Measurements from ENCODE around the gene IFT81. TPM values are rescaled to one million over a fixed set of nuclear protein-coding genes. Genes with fewer than 3 reads are reported as not detected.
"Not testable (repeated sequence)": the region's sequence is repeated elsewhere in the genome, so short reads cannot be mapped to it uniquely, and the experiment has no call there.

Gene IFT81, protein sequence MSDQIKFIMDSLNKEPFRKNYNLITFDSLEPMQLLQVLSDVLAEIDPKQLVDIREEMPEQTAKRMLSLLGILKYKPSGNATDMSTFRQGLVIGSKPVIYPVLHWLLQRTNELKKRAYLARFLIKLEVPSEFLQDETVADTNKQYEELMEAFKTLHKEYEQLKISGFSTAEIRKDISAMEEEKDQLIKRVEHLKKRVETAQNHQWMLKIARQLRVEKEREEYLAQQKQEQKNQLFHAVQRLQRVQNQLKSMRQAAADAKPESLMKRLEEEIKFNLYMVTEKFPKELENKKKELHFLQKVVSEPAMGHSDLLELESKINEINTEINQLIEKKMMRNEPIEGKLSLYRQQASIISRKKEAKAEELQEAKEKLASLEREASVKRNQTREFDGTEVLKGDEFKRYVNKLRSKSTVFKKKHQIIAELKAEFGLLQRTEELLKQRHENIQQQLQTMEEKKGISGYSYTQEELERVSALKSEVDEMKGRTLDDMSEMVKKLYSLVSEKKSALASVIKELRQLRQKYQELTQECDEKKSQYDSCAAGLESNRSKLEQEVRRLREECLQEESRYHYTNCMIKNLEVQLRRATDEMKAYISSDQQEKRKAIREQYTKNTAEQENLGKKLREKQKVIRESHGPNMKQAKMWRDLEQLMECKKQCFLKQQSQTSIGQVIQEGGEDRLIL
- 1 to 10 TPM; 1.7 to 2.2 TPM for total RNA-seq

DNA sequence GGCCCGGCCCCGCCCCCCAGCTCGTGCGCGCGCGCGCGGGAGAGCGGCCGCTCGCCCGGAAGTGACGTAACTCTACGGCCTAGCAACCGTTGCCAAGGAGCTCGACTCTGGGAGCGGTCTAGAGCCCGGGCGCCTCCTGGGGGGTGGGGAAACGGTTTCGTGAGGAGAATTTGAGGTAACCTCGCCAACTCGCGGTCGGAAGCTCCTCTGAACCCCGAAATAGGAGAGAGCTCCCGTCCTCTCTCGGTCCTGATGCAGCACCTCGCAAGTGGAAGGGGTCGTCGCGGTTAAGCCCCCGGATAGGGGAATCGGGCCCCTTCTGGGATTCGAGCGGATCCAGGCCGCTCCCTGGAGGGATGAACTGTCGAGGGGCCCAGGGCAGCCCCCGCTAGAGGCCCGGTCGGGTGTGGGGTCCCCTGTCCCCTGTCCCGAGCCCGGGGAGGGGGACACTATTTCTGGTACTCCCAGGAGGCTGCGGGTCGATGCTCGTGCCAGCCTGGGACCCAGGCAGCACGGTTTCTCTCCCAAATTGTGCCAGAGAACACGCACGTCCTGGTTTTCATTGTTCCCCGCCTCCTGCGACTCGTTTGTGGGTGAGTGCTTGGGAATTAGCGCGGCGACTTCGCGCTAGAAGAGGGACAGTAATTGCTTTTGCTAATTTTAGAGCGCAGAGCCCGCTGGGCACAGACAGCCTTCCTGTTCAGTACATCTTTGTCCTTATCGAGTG lies at the start of gene IFT81:
IFT81 (plus strand) TSS at position 89 of the 727 bp plus-strand sequence. CDS start 3,024 bp downstream, outside the sequence.
- H3K27me3 Mint-ChIP-seq (ENCODE audit: low read depth), result peaks cover 2% of the 10 kb centered on the region
- peak within 1 kb of the TSS; percentile 89 for H3K4me3 Mint-ChIP-seq
- CTCF ChIA-PET, result interaction anchor here (0.7 to 1.9 kb wide), 3 partner anchors 77 to 307 kb away, joined by 3 to 8 read pairs (median 4); no protein-coding TSS in a partner anchor
- H3K4me1 Mint-ChIP-seq (ENCODE audit: low read depth), result peaks cover 7% of the 10 kb centered on the region
- peak; percentile 95 for DNase-seq
- intact Hi-C loops (cut with micrococcal nuclease), result loop anchor here (1.0 to 5.0 kb wide), 4 partner anchors 76 to 412 kb away; partner anchors contain the start of genes ATP2A2, C12orf76, FAM216A and FAM222A
- no peak within 1 kb of the TSS for H3K27ac Mint-ChIP-seq
- H3K9me3 Mint-ChIP-seq, result no peaks in the 10 kb centered on the region
- no peaks in the 10 kb centered on the region for H3K36me3 Mint-ChIP-seq (ENCODE audit: low read depth)

DNA sequence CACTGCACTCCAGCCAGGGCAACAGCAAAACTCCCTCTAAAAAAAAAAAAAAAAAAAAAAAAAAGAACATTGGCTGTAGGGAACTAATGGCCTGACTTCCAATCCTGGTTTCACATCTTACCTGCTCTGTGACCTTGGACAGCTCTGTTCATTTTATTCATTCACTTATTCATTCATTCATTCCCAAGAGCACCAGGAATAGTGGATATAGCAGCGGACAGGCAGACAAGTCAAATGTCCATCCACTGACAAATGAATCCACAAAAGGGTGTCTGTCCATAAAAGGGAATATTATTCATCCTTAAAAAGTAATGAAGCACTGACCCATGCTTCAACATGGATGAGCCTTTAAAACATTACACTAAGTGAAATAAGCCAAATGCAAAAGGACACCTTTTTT lies 48.3 kb upstream of the IFT81 start:
- H3K4me3 Mint-ChIP-seq, result no peak overlapping the region
- H3K9me3 Mint-ChIP-seq, result no peaks in the 10 kb centered on the region
- H3K36me3 Mint-ChIP-seq (ENCODE audit: low read depth), result no peaks in the 10 kb centered on the region
- intact Hi-C loops (cut with micrococcal nuclease), result no loop called here
- CTCF ChIA-PET, result no interaction called here
- H3K27me3 Mint-ChIP-seq (ENCODE audit: low read depth), result no peaks in the 10 kb centered on the region
- no peak overlapping the region for H3K27ac Mint-ChIP-seq
- H3K4me1 Mint-ChIP-seq (ENCODE audit: low read depth), result peaks cover 37% of the 10 kb centered on the region
- DNase-seq, result no peak

DNA sequence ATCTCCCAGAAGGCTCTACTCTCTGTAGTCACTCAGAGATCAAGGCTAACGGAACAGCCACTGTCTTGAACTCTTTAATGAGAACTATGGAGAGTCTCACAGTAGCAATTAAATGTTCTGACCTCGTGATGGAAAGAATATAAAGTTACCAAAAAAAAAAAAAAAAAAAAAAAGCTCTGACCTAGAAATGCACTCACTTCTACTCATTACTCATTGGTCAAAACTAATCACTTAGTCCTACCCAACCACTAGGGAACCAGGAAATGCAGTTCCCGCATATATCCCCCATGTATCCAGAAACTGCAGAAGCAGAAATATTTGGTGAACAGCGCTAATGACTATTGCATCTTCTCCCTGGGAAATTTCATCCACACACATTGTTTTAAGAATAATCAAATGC lies 46.4 kb upstream of the IFT81 start:
- Mint-ChIP-seq H3K27ac (no peak overlapping the region), H3K36me3 (ENCODE audit: low read depth) (no peaks in the 10 kb centered on the region), H3K9me3 (no peaks in the 10 kb centered on the region), H3K4me3 (no peak overlapping the region), H3K27me3 (ENCODE audit: low read depth) (no peaks in the 10 kb centered on the region), H3K4me1 (ENCODE audit: low read depth) (peaks cover 30% of the 10 kb centered on the region)
- intact Hi-C loops (cut with micrococcal nuclease), result no loop called here
- CTCF ChIA-PET, result no interaction called here
- DNase-seq, result no peak

DNA sequence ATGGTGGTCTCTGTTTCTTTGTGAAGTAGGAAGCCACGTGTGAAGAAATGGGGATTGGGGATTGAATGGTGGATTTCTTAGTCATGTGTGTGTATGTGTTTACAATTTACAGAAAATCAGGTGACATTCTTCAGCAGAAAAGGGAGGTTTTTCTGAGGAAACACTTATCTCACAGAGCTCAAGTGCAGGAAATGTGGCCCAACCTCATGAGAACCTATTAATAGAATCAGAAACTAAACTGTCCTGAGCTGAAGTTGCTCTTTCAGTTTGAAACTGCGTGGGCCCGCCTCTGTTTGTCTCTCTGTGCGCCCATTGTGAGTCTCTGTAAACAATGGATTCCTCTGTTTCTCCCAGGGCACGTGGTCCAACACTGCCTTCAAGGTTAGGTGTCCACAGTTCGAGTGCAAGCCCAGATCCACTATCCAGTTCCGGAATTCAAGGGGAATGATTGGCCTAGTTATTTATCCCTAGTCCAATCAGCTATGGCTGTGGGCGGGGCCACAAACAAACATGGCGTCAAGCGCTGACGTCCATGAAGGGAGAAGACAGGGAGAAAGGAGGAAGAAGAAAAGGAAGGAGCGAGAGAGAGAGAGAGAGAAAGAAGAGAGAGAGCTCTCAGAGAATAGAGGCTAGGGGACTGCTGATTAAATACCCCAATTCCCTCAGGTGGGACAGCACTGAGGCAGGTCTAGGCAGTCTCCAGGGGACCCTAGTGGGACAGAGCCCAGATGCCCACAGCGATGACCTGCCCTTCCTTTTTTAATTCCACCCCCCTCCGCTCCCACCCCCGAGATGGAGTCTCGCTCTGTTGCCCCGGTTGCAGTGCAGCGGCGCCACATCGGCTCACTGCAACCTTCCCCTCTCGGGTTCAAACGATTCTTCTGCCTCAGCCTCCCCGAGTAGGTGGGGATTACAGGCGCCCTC lies 44.4 kb upstream of the IFT81 start:
- peak; percentile 79 for DNase-seq
- no peaks in the 10 kb centered on the region for H3K9me3 Mint-ChIP-seq
- no peaks in the 10 kb centered on the region for H3K27me3 Mint-ChIP-seq (ENCODE audit: low read depth)
- H3K4me1 Mint-ChIP-seq (ENCODE audit: low read depth), result peaks cover 13% of the 10 kb centered on the region
- CTCF ChIA-PET, result interaction anchor here (0.5 to 1.9 kb wide), 2 partner anchors 22 to 162 kb away, joined by 3 to 8 read pairs; no protein-coding TSS in a partner anchor
- H3K27ac Mint-ChIP-seq, result peak overlapping the region; percentile 89
- intact Hi-C loops (cut with micrococcal nuclease), result loop anchor here (1.0 kb wide), 2 partner anchors 31 to 202 kb away; partner anchors contain the start of genes ATP2A2 and C12orf76
- H3K4me3 Mint-ChIP-seq, result peak overlapping the region; percentile 42
- no peaks in the 10 kb centered on the region for H3K36me3 Mint-ChIP-seq (ENCODE audit: low read depth)

DNA sequence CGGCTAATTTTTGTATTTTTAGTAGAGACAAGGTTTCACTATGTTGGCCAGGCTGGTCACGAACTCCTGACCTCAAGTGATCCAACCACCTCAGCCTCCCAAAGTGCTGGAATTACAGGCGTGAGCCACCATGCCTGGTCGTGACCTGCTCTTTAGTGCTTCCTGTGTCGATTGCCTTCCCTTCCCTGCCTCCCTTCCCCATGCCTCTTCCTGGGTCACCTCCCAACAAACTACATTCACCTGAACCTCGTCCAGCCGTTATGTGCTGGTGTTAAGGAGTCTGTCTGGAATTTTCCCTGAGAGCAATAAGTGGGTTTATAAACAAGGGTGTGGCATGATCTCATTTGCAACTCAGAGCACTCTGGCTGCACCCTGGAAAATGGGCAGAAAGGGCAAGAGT lies 43.7 kb upstream of the IFT81 start:
- H3K4me3 Mint-ChIP-seq, result no peak overlapping the region
- no peaks in the 10 kb centered on the region for H3K9me3 Mint-ChIP-seq
- no peaks in the 10 kb centered on the region for H3K36me3 Mint-ChIP-seq (ENCODE audit: low read depth)
- intact Hi-C loops (cut with micrococcal nuclease), result no loop called here
- CTCF ChIA-PET, result interaction anchor here (1.9 kb wide), 1 partner anchor 21 kb away, joined by 8 read pairs; no protein-coding TSS in a partner anchor
- peak overlapping the region; percentile 75 for H3K27ac Mint-ChIP-seq
- peaks cover 13% of the 10 kb centered on the region for H3K4me1 Mint-ChIP-seq (ENCODE audit: low read depth)
- no peaks in the 10 kb centered on the region for H3K27me3 Mint-ChIP-seq (ENCODE audit: low read depth)
- no peak for DNase-seq

DNA sequence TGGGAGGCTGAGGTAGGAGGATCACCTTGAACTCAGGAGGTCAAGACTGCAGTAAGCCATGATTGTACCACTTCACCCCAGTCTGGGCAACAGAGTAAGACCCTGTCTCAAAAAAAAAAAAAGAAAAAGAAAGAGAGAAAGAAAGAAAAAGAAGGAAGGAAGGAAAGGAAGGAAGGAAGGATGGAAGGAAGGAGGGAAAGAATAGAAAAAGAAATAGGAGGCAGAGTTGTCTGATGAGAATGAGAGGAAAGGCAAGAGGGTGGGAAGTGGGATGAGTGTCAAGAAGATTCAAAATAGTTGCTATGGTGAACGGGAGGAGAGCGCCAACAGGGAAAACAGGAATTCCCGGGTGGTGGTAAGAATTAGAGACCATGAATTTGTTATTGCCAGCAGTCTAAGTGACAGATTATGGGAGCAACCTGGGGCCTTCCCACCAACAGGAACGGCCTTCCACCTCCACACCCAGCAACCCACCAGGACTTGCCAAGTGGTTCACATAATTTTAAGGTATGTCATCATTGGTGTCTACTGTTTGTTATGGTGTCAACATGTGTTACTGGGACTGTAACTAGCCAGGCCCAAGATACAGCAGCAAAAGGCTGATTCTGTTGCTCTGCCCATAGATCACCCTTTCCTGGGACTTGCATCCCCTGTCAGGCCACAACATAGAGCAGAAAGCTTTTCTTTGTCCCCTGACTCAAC lies 39.7 kb upstream of the IFT81 start:
- CTCF ChIA-PET, result no interaction called here
- Mint-ChIP-seq H3K36me3 (ENCODE audit: low read depth) (no peaks in the 10 kb centered on the region), H3K27me3 (ENCODE audit: low read depth) (peaks cover 3% of the 10 kb centered on the region), H3K27ac (no peak overlapping the region), H3K4me3 (no peak overlapping the region), H3K9me3 (no peaks in the 10 kb centered on the region), H3K4me1 (ENCODE audit: low read depth) (peaks cover 5% of the 10 kb centered on the region)
- DNase-seq, result no peak
- intact Hi-C loops (cut with micrococcal nuclease), result no loop called here

DNA sequence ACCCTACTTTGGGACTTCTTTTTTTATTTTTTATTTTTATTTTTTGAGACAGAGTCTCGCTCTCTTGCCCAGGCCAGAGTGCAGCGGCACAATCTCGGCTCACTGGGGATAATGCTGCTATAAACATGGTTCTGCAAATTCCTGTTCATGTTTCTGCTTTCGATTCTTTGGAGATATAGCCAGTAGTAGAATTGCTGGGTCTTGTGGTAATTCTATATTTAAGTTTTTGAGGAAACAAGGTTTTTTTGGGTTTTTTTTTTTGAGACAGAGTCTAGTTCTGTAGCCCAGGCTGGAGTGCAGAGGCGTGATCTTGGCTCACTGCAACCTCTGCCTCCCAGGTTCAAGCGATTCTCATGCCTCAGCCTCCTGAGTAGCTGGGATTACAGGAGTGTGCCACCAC lies 35.9 kb upstream of the IFT81 start:
- DNase-seq; CTCF ChIA-PET; H3K36me3 Mint-ChIP-seq (ENCODE audit: low read depth); H3K4me1 Mint-ChIP-seq (ENCODE audit: low read depth); H3K27ac Mint-ChIP-seq; H3K27me3 Mint-ChIP-seq (ENCODE audit: low read depth); H3K4me3 Mint-ChIP-seq; intact Hi-C loops (cut with micrococcal nuclease); H3K9me3 Mint-ChIP-seq: not testable (repeated sequence)

DNA sequence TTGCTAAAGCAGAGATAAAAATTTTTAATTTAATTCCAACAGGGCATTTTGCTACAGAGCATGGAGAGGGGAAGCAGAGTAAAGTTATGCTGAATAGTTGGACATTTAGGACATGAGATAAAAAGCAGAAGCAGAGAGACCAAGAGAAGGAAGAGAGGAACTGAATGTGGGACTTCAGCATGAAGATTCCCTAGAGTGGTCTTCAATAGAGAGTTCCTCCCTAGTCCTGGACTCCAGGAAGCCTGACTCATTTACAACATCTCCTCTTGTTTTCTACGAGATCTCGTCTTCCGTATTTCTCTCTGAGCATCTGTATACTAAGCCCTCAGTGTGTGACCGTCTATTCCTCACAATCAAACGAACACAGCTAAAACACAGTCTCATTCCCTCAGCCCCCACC lies 35.2 kb upstream of the IFT81 start:
- Mint-ChIP-seq H3K27me3 (ENCODE audit: low read depth) (peaks cover 4% of the 10 kb centered on the region), H3K4me1 (ENCODE audit: low read depth) (no peaks in the 10 kb centered on the region), H3K4me3 (no peak overlapping the region), H3K27ac (no peak overlapping the region), H3K36me3 (ENCODE audit: low read depth) (no peaks in the 10 kb centered on the region), H3K9me3 (no peaks in the 10 kb centered on the region)
- CTCF ChIA-PET, result interaction anchor here (0.5 to 2.0 kb wide), 3 partner anchors 11 to 512 kb away, joined by 3 to 11 read pairs (median 3); no protein-coding TSS in a partner anchor
- DNase-seq, result no peak
- intact Hi-C loops (cut with micrococcal nuclease), result no loop called here

DNA sequence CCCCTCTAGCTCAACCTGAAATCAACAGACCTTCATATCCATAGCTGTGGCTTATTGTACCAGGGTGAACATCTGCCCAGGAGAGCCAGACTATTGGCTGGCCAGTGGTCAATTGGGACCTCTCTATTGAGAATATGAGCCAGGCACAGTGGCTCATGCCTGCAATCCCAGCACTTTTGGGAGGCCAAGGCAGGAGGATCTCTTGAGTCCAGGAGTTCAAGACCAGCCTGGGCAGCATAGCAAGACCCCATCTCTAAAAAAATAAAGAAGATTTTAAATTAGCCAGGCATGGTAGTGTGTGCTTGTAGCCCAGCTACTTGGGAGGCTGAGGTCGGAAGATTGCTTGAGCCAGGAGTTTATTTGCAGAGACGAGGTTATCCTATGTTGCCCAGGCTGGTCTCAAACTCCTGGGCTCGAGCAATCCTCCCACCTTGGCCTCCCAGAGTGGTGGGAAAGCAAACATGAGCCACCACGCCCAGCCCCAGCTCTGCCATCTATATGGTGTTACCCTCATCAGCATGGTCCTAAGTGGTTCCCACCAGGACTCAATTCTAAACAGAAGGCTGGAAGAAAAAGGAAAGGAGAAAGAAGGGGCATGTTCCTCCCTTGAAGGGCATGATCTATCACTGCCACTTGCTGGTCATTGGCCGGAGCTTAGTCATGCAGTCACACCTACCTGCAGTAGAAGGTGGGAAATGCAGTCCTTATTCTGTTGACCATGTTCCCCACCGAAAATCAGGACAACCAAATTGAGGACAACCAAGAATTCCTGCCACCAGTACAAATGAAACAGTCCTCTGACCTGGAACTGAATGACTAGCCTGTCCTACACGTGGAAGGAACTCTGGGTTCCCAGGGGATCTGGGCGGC lies 33.7 kb upstream of the IFT81 start:
- Mint-ChIP-seq H3K9me3 (no peaks in the 10 kb centered on the region), H3K27ac (no peak overlapping the region), H3K27me3 (ENCODE audit: low read depth) (peaks cover 4% of the 10 kb centered on the region), H3K4me3 (no peak overlapping the region), H3K4me1 (ENCODE audit: low read depth) (no peaks in the 10 kb centered on the region), H3K36me3 (ENCODE audit: low read depth) (no peaks in the 10 kb centered on the region)
- CTCF ChIA-PET, result interaction anchor here (0.5 to 2.0 kb wide), 4 partner anchors 9 to 97 kb away, joined by 3 to 11 read pairs (median 3); no protein-coding TSS in a partner anchor
- DNase-seq, result no peak
- intact Hi-C loops (cut with micrococcal nuclease), result no loop called here

DNA sequence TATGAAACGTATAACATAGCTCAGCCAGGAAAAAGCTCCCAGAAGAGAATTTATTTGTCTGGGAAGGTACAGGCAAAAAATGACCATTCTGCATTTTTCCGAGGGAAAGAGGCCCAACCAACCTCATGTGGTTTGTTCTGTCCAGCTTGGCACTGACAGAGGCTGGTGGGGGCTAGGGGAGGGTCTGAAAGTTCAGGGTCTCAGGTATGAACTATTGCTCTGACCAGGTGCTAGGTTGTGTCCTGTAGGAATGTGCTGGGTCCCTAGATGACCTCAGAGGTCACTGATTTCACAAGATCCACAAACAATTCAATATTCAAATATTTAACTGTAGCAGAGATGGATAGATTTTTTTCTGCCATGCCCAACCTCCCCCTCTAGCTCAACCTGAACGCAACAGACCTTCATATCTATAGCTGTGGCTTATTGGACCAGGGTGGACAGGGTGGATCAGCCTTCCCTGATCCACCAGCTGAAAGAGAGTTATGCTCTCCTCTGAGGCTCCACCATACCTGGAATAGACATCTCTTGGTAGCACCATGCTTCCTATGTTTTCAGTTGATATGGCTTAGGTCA lies 32.9 kb upstream of the IFT81 start:
- CTCF ChIA-PET, result interaction anchor here (0.5 to 1.2 kb wide), 4 partner anchors 12 to 97 kb away, joined by 3 read pairs; no protein-coding TSS in a partner anchor
- Mint-ChIP-seq H3K9me3 (no peaks in the 10 kb centered on the region), H3K4me1 (ENCODE audit: low read depth) (no peaks in the 10 kb centered on the region), H3K27me3 (ENCODE audit: low read depth) (peaks cover 2% of the 10 kb centered on the region), H3K36me3 (ENCODE audit: low read depth) (no peaks in the 10 kb centered on the region), H3K4me3 (no peak overlapping the region), H3K27ac (no peak overlapping the region)
- intact Hi-C loops (cut with micrococcal nuclease), result no loop called here
- DNase-seq, result no peak

Data from activated naive CD4-positive, alpha-beta T cell treated with anti-CD3 and anti-CD28 coated beads for 36 hours (primary cell).